Left colon (tissue), 2 donors: Measurements from ENCODE around the gene DRC7. TPM values are rescaled to one million over a fixed set of nuclear protein-coding genes. Genes with fewer than 3 reads are reported as not detected.

ENCODE experiments used
- ATAC-seq: fragments of 200-7000 bp; cut with Tn5 transposase; one replicate; pipeline ENCODE4 v1.9.1; 2020; ENCODE audit warnings: mild to moderate bottlenecking, moderate library complexity
- DNase-seq, 2 donors: peaks; one replicate each; pipeline ENCODE4 v3.0.0-alpha.2; 2020
- intact Hi-C, 2 donors: fragments of 100-400 bp; cut with DNase I in 1 of 2; cut with micrococcal nuclease in 1 of 2; formaldehyde crosslinking; loops; one replicate each; pipeline versions ENCODE4 v1.11.2 to v1.14.0; 2022; cut with DNase I, micrococcal nuclease
- total RNA-seq, 2 donors: library from RNA; stranded (reverse); fragmentation: NEBNext Ultra II Directional; extraction: Animal tissue kit (Norgen Biotek cat#: 25700); gene quantifications; one replicate each; pipeline ENCODE4 v1.2.1, GENCODE V29; 2021
- donor health status: DM: no; HTN: no; CAD: no.
- donor health status: DM: yes; HTN: yes; CAD: no.

DRC7 gene
- total RNA-seq, 2 donors from 2014 or later = not detected

GRCh38 chr16:57686577-57686976, 8.0 kb upstream of the DRC7 start:
- DNase-seq (no peak), ATAC-seq (no peak)
- intact Hi-C loops = no loop called here

GRCh38 chr16:57687363-57687929, 7.2 kb upstream of the DRC7 start:
- no peak for DNase-seq
- no peak for ATAC-seq
- intact Hi-C loops = no loop called here

GRCh38 chr16:57688487-57688986, 6.1 kb upstream of the DRC7 start:
- intact Hi-C loops = no loop called here
- no peak for DNase-seq
- no peak for ATAC-seq

GRCh38 chr16:57688987-57689761, 5.4 kb upstream of the DRC7 start:
- ATAC-seq (no peak), DNase-seq (no peak)
- intact Hi-C loops = no loop called here

GRCh38 chr16:57689762-57690558, 4.6 kb upstream of the DRC7 start:
- intact Hi-C loops = no loop called here
- ATAC-seq (no peak), DNase-seq (no peak)

GRCh38 chr16:57690782-57691471, 3.7 kb upstream of the DRC7 start:
- ATAC-seq = no peak
- intact Hi-C loops = no loop called here
- DNase-seq = no peak

GRCh38 chr16:57692636-57693035, 2.0 kb upstream of the DRC7 start:
- intact Hi-C loops = no loop called here
- DNase-seq = no peak
- no peak for ATAC-seq

GRCh38 chr16:57693550-57693949, 1.1 kb upstream of the DRC7 start:
- DNase-seq = no peak
- intact Hi-C loops = no loop called here
- ATAC-seq = no peak

GRCh38 chr16:57694231-57694724, 328 bp upstream of the DRC7 start:
- DNase-seq = no peak
- no peak for ATAC-seq
- intact Hi-C loops = no loop called here

GRCh38 chr16:57695680-57696069, 1.1 kb downstream of the DRC7 start:
- intact Hi-C loops = no loop called here
- ATAC-seq (no peak), DNase-seq (no peak)

GRCh38 chr16:57696240-57696639, 1.6 kb downstream of the DRC7 start:
- intact Hi-C loops = no loop called here
- DNase-seq = no peak
- no peak for ATAC-seq

- DNase-seq (no peak), ATAC-seq (no peak)
- intact Hi-C loops = no loop called here
These were observed 3.4 kb downstream of the DRC7 start for GRCh38 chr16:57697896-57698537.

- intact Hi-C loops = no loop called here
- no peak for ATAC-seq
- no peak for DNase-seq
These were observed 4.3 kb downstream of the DRC7 start for GRCh38 chr16:57698812-57699405.

- intact Hi-C loops = no loop called here
- DNase-seq (no peak), ATAC-seq (no peak)
These were observed 4.9 kb downstream of the DRC7 start for GRCh38 chr16:57699481-57699880.

- no peak for DNase-seq
- intact Hi-C loops = no loop called here
- no peak for ATAC-seq
These were observed 5.3 kb downstream of the DRC7 start for GRCh38 chr16:57699899-57700298.

- no peak for DNase-seq
- no peak for ATAC-seq
- intact Hi-C loops = no loop called here
These were observed 6.4 kb downstream of the DRC7 start for GRCh38 chr16:57700781-57701551.

- intact Hi-C loops = no loop called here
- no peak for ATAC-seq
- DNase-seq = no peak
These were observed 7.3 kb downstream of the DRC7 start for GRCh38 chr16:57701759-57702371.
